ENCODE measurements around the gene GDPD4. TPM values are rescaled to one million over a fixed set of nuclear protein-coding genes. Genes with fewer than 3 reads are reported as not detected.

GDPD4 gene
- polyA plus RNA-seq, 3 donors = not detected

GRCh38 chr11:77211594-77212251, 89.8 kb downstream of the GDPD4 start:
- H3K27ac ChIP-seq (ENCODE audit: low read depth, low read length) = no peak overlapping the region
- 78 to 93% (median 93%) methylated on average over 11 of the region's 11 CpGs for WGBS, 3 donors

GRCh38 chr11:77211040-77211451, 90.4 kb downstream of the GDPD4 start:
- WGBS, 3 donors = 92 to 97% (median 93%) methylated on average over 14 of the region's 14 CpGs
- H3K27ac ChIP-seq (ENCODE audit: low read depth, low read length) = no peak overlapping the region

DNA sequence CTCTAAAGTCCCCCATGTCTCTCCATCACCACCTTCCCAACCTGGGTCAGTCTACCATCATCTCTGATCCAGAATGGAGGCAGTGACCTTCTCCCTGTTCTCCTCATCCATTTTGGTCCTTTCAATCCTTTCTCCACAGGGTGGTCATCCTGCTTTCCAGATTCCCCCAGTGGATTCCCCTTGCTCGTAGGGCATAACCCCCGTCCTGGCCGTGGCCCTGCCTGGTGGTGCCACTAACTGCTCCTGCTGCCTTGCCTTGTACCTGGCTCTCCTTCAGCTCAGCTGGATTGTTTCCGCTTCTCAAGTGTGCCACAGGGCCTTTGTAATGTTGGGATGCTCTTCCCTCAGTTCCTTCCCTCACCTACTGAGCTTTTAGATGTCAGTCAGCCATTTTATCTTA, 91.8 kb downstream of the GDPD4 start:
- 78 to 100% (median 80%) methylated on average over 4 of the region's 4 CpGs for WGBS, 3 donors
- H3K27ac ChIP-seq (ENCODE audit: low read depth, low read length) = no peak overlapping the region

- H3K27ac ChIP-seq (ENCODE audit: low read depth, low read length) = no peak overlapping the region
- WGBS, 3 donors = 83 to 98% (median 97%) methylated on average over 11 of the region's 11 CpGs
Measured at GRCh38 chr11:77208535-77208934, 93.0 kb downstream of the GDPD4 start.

DNA sequence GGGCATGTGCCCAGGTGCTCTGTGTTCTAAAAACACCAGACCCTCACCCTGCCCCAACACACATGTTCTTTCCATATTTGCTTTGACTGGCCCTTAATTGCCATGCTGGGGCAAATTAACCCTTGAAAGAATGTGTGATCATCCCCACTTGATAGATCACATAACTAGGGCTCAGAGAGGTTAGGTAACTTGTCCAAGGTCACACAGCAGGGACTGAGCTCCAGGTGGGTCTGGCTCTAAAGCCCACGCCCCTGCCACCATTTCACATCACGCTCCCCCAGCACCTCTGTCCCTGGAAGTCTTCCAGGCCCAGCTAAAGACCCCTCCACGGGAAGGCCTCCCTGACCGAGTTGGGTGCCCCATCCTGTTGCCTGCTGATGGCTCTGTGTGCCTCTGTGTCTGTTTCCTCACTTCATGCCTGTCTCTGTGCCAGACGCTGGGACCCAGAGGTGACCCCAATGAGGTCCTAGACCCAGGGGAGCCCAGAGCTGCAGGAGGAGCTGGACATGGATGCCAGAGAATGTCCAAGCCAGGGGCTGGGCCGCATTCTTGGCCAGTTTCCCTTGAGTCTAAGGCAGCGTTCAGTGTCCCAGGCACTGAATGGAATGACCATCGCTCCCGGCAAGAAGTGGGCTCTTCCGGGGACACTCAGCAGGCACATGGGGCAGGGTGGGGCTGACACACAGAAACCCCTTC, 93.7 kb downstream of the GDPD4 start:
- WGBS, 3 donors = 62 to 72% (median 64%) methylated on average over 10 of the region's 10 CpGs
- H3K27ac ChIP-seq (ENCODE audit: low read depth, low read length) = no peak overlapping the region

DNA sequence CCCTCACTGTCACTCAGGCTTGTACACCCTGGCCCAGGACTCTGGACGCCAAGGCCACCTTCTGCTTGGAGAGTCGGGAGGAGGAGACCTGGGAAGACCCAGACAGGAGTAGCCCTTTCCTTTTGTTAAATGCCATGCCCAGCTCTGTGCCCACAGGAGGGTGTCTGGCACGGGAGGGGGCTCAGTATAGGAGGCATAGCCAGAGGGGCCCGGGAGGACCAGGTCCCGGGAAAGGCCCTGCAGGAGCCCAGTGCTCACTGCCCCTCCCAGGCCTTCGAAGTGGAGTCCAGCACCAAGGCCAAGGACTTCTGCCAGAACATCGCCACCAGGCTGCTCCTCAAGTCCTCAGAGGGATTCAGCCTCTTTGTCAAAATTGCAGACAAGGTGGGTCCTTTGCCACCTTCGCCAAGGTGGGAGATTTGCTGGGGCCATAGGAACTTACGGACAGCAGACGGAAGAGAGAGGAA, 94.4 kb downstream of the GDPD4 start:
- H3K27ac ChIP-seq (ENCODE audit: low read depth, low read length) = no peak overlapping the region
- 77 to 85% (median 79%) methylated on average over 10 of the region's 10 CpGs for WGBS, 3 donors

- WGBS, 3 donors = 63 to 81% (median 70%) methylated on average over 13 of the region's 13 CpGs
- no peak overlapping the region for H3K27ac ChIP-seq (ENCODE audit: low read depth, low read length)
Measured at GRCh38 chr11:77206264-77207018, 95.0 kb downstream of the GDPD4 start.

GRCh38 chr11:77205467-77206263, 95.8 kb downstream of the GDPD4 start:
- 84 to 85% (median 85%) methylated on average over 30 of the region's 30 CpGs for whole genome bisulfite sequencing, 3 donors
- no peak overlapping the region for H3K27ac ChIP-seq (ENCODE audit: low read depth, low read length)

- 89 to 92% (median 90%) methylated on average over 12 of the region's 12 CpGs for WGBS, 3 donors
- no peak overlapping the region for H3K27ac ChIP-seq (ENCODE audit: low read depth, low read length)
Measured at GRCh38 chr11:77204754-77205466, 96.6 kb downstream of the GDPD4 start.

DNA sequence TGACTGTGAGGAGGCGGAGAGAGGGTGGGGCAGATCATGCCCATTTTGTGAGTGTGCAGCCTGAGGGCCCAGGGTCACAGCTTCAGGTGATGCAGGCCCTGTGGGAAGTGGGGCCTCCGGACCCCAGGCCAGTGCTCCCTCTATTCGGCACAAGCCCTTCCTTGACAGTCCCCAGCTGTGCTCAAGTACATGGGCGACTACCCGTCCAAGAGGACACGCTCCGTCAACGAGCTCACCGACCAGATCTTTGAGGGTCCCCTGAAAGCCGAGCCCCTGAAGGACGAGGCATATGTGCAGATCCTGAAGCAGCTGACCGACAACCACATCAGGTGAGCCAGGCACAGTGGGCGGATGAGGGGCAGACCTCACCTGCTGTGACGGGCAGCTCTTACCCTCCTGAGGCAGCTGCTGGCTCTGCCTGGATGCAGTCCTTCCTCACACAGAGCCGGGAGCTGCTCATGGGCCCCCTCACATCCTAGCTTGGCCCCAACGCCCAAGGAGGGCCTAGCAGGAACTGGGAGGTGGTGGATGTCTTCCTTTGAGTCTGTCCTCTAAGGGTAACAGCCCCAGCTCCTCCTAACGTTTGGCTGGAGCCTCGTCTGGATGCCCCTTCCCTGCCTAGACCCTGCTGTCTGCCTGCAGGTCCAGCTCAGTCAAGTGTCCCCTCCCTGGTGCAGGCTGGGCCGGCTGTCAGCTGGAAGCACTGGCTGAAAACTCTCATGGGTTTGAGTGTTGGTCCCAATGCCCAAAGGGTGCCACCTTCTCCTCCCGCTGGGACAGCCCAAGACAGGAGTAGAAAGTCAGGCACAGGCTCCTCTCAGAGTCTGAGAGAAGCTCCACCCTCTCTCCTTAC, 97.4 kb downstream of the GDPD4 start:
- H3K27ac ChIP-seq (ENCODE audit: low read depth, low read length) = no peak overlapping the region
- WGBS, 3 donors = 86 to 89% (median 87%) methylated on average over 20 of the region's 20 CpGs

GRCh38 chr11:77202941-77203900, 98.3 kb downstream of the GDPD4 start:
- H3K27ac ChIP-seq (ENCODE audit: low read depth, low read length) = no peak overlapping the region
- 89 to 93% (median 90%) methylated on average over 23 to 25 of the region's 25 CpGs for WGBS, 3 donors

- WGBS, 3 donors = 94 to 97% (median 96%) methylated on average over 21 to 23 of the region's 23 CpGs
Measured at GRCh38 chr11:77201991-77202841, 99.3 kb downstream of the GDPD4 start.

DNA sequence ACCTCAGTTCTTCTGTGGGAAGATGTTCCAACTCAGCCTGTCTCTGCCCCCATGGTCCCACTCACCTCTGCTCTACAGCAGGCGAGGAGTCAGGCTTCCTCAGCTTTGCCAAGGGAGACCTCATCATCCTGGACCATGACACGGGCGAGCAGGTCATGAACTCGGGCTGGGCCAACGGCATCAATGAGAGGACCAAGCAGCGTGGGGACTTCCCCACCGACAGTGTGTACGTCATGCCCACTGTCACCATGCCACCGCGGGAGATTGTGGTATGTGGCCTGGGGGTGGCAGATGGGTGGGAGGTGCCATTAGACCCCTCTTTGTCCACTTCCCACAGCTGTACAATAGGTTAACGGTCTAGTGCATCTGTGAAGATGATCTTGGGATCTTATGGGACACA, 100.1 kb downstream of the GDPD4 start:
- WGBS, 3 donors = 79 to 92% (median 81%) methylated on average over 11 of the region's 11 CpGs
- no peak overlapping the region for H3K27ac ChIP-seq (ENCODE audit: low read depth, low read length)

More at GRCh38 chr11:77201991-77202841, 99.3 kb downstream of the GDPD4 start:
- no peak overlapping the region for H3K27ac ChIP-seq (ENCODE audit: low read depth, low read length)

DNA sequence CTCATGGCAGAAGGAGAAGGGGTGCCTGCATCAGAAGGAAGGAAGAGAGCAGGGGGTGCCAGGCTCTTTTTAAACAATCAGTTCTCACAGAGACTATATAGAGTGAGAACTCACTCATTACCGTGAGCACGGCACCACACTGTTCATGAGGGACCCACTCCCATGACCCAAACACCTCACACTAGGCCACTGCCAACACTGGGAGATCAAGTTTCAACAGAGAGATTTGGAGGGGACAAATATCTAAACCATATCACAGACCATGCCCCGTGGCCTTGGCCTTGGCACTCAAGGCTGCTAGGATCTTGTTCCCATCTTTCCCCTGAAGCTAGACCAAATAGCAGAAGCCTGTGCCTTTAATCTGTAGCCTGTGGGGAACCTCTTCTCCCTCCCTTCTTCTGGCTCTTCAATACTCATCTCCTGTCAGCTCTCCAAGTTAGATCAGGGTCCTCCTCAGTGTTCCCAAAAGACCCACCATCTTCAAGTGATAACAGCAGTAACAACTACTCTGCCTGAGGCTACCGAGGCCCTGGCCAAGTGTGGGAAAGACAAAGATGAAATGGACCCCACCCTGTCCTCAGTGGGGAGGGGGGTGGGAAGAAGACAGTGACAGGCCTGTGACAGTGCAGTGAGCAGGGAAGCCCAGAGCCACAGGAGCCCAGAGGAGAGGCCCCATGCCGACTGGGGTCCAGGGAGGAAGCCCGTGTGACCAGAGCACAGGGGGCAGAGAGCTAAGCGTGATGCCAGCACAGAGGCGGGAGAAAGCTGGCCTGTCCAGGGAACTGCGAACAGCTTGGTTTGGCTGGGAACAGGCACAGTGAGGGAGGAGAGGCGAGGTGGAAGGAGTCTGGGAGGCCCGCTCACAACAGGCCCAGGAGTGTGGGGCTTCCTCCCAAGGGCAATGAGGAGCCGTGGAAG, 100.9 kb downstream of the GDPD4 start:
- WGBS, 3 donors = 68 to 90% (median 73%) methylated on average over 12 of the region's 12 CpGs
- no peak overlapping the region for H3K27ac ChIP-seq (ENCODE audit: low read depth, low read length)

Data from adipose tissue (tissue), 3 donors.